AG09309 (cell line): ENCODE measurements around the gene ZNF319.

ENCODE experiments used
- DNase-seq: peaks from one replicate; pipeline ENCODE4 v3.0.0-alpha.2; 2010; ENCODE audit warnings: low read depth
- H3K4me3 ChIP-seq: 2 replicates; pipeline ENCODE4 v1.5.1; 2011; ENCODE audit warnings: mild to moderate bottlenecking, low read depth, low read length, moderate library complexity; ENCODE audit not compliant: control insufficient read depth
- TF ChIP-seq, protein P1 (sequence below): IDR thresholded peaks from 2 replicates; pipeline ENCODE4 v1.5.1; 2011; ENCODE audit warnings: mild to moderate bottlenecking, low read depth, low read length, inconsistent platforms; ENCODE audit not compliant: insufficient read depth, control insufficient read depth; ENCODE audit errors: missing control alignments

The ZNF319 gene

DNA sequence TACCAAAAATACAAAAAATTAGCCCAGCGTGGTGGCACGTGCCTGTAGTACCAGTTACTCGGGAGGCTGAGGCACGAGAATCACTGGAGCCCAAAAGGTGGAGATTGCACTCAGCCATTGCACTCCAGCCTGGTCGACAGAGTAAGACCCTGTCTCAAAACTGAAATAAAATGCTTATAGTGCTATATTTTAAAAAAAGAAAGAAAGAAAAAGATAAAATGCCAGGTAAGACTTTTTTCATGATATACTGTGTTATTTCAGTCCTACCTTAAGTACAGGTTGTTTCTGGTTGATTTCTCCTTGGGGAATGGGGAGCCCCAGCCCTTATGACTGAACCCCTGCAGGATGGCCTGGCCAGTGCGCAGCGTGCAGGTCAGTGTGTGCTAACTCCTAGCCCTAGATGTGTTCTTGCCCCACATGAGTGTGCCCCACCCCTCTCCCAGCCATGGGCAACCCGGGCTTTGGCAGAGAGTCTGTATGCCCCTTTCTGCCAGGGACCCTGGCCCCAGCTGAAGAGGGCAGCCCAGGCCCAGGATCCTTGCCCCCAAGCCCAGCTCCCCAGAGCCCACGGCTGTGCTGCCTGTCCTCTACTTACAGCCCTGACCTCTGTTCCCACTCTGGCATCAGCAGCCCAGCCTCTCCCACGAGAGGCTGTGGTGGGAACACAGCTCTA, 30.9 kb downstream of the ZNF319 start:
- TF ChIP-seq, protein P1, sequence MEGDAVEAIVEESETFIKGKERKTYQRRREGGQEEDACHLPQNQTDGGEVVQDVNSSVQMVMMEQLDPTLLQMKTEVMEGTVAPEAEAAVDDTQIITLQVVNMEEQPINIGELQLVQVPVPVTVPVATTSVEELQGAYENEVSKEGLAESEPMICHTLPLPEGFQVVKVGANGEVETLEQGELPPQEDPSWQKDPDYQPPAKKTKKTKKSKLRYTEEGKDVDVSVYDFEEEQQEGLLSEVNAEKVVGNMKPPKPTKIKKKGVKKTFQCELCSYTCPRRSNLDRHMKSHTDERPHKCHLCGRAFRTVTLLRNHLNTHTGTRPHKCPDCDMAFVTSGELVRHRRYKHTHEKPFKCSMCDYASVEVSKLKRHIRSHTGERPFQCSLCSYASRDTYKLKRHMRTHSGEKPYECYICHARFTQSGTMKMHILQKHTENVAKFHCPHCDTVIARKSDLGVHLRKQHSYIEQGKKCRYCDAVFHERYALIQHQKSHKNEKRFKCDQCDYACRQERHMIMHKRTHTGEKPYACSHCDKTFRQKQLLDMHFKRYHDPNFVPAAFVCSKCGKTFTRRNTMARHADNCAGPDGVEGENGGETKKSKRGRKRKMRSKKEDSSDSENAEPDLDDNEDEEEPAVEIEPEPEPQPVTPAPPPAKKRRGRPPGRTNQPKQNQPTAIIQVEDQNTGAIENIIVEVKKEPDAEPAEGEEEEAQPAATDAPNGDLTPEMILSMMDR = no peak
- H3K4me3 ChIP-seq = no peak overlapping the region
- no peak for DNase-seq

DNA sequence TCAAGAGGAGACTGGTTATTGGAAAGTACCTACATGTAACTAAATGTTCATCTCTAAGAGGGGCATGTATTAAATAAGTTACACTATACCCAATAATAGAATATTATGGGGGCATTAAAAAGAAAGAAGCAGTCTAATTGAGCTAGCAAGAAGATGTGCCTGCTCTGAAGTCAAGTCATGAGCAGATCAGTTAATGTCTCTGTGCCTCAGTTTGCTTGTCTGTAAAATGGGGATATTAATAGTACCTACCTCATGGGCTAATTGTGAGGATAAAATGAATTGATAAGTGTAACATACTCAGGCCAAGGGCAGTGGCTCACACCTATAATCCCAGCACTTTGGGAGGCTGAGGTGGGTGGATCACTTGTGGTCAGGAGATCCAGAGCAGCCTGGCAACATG, 32.6 kb downstream of the ZNF319 start:
- TF ChIP-seq, protein P1 = no peak
- no peak overlapping the region for H3K4me3 ChIP-seq
- no peak for DNase-seq

DNA sequence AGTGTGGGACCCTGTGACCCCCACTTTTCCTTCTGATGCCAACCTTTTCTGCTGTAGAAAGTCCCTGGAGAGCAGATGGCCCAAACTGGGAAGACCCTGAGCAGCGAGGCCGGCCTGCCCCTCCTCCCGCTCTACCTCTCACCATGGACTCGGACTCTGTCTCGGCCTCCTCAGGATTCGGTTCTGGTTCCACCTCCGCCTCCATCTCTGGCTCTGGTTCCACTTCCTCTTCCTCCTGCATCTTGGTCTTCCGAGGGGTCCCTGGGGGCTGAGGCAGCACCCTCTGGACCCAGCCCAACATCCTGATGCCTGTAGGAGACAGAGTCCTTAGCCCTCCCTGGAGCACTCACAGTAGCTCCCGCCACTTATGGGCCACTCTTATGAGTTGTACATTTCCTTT, 33.5 kb downstream of the ZNF319 start:
- TF ChIP-seq, protein P1 = no peak
- no peak for DNase-seq
- no peak overlapping the region for H3K4me3 ChIP-seq

DNA sequence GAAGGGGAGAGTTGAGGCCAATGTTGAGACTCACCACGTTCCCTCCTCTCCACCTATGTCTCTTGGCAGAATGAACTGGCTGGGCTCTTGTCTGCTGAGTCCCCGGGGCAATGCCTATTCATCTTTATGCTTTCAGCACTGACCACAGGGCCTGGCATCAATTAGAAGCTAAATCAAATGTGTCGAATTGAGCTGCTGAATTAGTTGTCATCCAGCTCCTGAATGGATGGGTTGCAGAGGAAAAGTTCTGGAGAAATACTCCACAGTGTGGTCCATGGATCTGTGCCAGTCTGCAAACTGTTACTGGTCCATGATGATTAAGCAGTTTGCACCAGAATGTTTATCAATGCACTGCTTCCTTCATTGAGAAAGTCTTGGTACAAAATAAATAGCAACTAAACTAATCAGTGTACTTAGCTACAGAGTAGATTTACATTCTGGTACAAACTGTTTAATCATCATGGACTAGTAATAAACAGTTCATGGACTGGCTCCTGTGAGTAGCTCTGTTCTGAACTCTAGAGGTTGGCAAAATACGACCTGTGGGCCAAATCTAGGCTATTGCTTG, 34.2 kb downstream of the ZNF319 start:
- TF ChIP-seq, protein P1 = no peak

DNA sequence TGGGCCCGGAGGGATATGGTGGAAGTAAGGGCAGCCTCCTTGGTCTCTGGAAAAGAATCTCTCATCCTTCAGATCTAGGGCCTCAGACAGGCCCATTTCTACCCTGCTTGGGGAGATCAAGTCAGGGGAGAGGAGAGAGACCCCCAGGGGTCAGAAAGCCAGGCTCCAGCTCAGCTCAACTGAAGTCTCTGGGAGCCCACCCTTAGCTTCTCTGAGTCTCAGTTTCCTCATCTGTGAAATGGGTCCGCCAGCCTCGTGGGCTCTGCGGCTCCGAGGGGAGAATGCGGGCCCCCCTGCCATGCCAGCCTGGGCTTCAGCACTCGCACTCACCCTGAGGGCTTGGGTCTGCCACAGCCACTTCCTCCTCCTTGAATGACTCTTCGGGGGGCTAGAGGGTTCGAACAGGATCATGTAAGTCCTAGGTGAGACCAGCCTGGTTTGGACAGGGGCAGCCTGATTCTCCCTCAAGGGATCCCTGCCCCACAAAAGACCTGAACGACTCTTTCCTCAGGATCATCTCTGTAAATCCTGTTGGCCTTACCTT, 36.2 kb downstream of the ZNF319 start:
- TF ChIP-seq, protein P1 = no peak
- no peak for DNase-seq
- no peak overlapping the region for H3K4me3 ChIP-seq

More for the DNA sequence above, 34.2 kb downstream of the ZNF319 start:
- no peak overlapping the region for H3K4me3 ChIP-seq
- DNase-seq = no peak

DNA sequence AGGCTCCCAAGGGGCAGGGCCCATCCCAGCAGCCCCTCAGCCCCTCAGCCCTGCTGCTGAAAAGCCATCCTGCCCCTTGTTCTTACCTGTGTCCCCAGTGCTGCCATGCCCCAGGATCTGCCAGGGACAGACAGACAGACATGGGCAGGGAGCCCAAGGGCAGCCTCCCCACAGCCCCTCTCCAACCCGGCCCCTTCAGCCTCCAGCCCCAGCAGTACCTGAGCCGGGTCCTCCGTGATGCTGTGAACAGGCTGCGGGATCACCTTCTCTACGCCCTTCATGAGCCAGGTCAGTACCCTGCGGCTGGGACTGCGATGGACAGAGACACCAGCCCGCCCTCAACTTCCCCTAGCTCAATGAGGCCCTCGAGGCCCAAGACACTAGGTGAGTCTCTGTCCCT, 37.7 kb downstream of the ZNF319 start:
- no peak overlapping the region for H3K4me3 ChIP-seq
- TF ChIP-seq, protein P1 = no peak
- no peak for DNase-seq
